Activated naive CD4-positive, alpha-beta T cell treated with anti-CD3 and anti-CD28 coated beads, Interleukin-2, amount 10 ng/mL, durations not matched to agents 7 days and 5 days (primary cell): ENCODE measurements around the gene PPIG.

ENCODE experiments used
- CTCF ChIA-PET: fragments of 350-600 bp; sonication (Branson Sonifier 250); formaldehyde crosslinking; loops from one replicate; lab custom pipeline; 2021; ENCODE audit warnings: antibody characterized with exemption; lab: Charles Lee
- DNase-seq: peaks from one replicate; pipeline ENCODE4 v3.0.0-alpha.2; 2020
- H3K27ac Mint-ChIP-seq: one replicate; pipeline ENCODE4 v1.8.0; 2021; ENCODE audit warnings: mild to moderate bottlenecking, moderate library complexity, mixed read lengths
- H3K27me3 Mint-ChIP-seq: one replicate; pipeline ENCODE4 v1.8.0; 2021; ENCODE audit warnings: mild to moderate bottlenecking, mixed read lengths
- H3K36me3 Mint-ChIP-seq: one replicate; pipeline ENCODE4 v1.8.0; 2021; ENCODE audit warnings: mixed read lengths
- H3K4me1 Mint-ChIP-seq: one replicate; pipeline ENCODE4 v1.8.0; 2021; ENCODE audit warnings: mixed read lengths
- H3K4me3 Mint-ChIP-seq: one replicate; pipeline ENCODE4 v1.8.0; 2021; ENCODE audit warnings: mild to moderate bottlenecking, moderate library complexity, mixed read lengths
- H3K9me3 Mint-ChIP-seq: one replicate; pipeline ENCODE4 v1.8.0; 2021; ENCODE audit warnings: mixed read lengths

Gene PPIG

GRCh38 chr2:169619946-169620345 lies 35.8 kb downstream of the PPIG start:
- Mint-ChIP-seq H3K4me3 (no peak overlapping the region), H3K27ac (no peak overlapping the region), H3K36me3 (peaks cover 66% of the 10 kb centered on the region), H3K4me1 (no peaks in the 10 kb centered on the region), H3K27me3 (no peaks in the 10 kb centered on the region), H3K9me3 (no peaks in the 10 kb centered on the region)
- CTCF ChIA-PET, result no interaction called here
- DNase-seq, result no peak

- H3K36me3 Mint-ChIP-seq, result peaks cover 62% of the 10 kb centered on the region
- H3K27ac Mint-ChIP-seq, result no peak overlapping the region
- H3K9me3 Mint-ChIP-seq, result no peaks in the 10 kb centered on the region
- H3K27me3 Mint-ChIP-seq, result no peaks in the 10 kb centered on the region
- DNase-seq, result no peak
- no peaks in the 10 kb centered on the region for H3K4me1 Mint-ChIP-seq
- CTCF ChIA-PET, result no interaction called here
- no peak overlapping the region for H3K4me3 Mint-ChIP-seq
Measured at GRCh38 chr2:169620509-169620908, 36.4 kb downstream of the PPIG start.

- Mint-ChIP-seq H3K27ac (no peak overlapping the region), H3K36me3 (peaks cover 42% of the 10 kb centered on the region), H3K9me3 (no peaks in the 10 kb centered on the region), H3K27me3 (no peaks in the 10 kb centered on the region), H3K4me3 (no peak overlapping the region), H3K4me1 (no peaks in the 10 kb centered on the region)
- DNase-seq, result no peak
- CTCF ChIA-PET, result no interaction called here
Measured at GRCh38 chr2:169623235-169623634, 39.1 kb downstream of the PPIG start.

- H3K36me3 Mint-ChIP-seq, result peaks cover 26% of the 10 kb centered on the region
- CTCF ChIA-PET, result no interaction called here
- H3K27me3 Mint-ChIP-seq, result no peaks in the 10 kb centered on the region
- no peak overlapping the region for H3K27ac Mint-ChIP-seq
- DNase-seq, result no peak
- no peaks in the 10 kb centered on the region for H3K9me3 Mint-ChIP-seq
- no peak overlapping the region for H3K4me3 Mint-ChIP-seq
- no peaks in the 10 kb centered on the region for H3K4me1 Mint-ChIP-seq
Measured at GRCh38 chr2:169625781-169626180, 41.6 kb downstream of the PPIG start.

DNA sequence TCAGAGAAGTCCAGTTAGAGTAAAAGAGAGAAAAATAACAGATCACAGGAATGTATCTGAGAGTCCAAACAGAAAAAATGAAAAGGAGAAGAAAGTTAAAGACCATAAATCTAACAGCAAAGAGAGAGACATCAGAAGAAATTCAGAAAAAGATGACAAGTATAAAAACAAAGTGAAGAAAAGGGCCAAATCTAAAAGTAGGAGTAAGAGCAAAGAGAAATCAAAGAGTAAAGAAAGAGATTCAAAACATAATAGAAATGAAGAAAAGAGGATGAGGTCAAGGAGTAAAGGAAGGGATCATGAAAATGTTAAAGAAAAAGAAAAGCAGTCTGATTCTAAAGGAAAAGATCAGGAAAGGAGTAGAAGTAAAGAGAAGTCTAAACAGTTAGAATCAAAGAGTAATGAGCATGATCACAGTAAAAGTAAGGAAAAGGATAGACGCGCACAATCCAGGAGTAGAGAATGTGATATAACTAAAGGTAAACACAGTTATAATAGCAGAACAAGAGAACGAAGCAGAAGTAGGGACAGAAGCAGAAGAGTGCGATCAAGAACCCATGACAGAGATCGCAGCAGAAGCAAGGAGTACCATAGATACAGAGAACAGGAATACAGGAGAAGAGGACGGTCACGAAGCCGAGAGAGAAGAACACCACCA lies 52.4 kb downstream of the PPIG start:
- Mint-ChIP-seq H3K9me3 (no peaks in the 10 kb centered on the region), H3K27ac (no peak overlapping the region), H3K4me3 (no peak overlapping the region), H3K27me3 (no peaks in the 10 kb centered on the region), H3K36me3 (peaks cover 12% of the 10 kb centered on the region), H3K4me1 (no peaks in the 10 kb centered on the region)
- CTCF ChIA-PET, result no interaction called here
- no peak for DNase-seq

DNA sequence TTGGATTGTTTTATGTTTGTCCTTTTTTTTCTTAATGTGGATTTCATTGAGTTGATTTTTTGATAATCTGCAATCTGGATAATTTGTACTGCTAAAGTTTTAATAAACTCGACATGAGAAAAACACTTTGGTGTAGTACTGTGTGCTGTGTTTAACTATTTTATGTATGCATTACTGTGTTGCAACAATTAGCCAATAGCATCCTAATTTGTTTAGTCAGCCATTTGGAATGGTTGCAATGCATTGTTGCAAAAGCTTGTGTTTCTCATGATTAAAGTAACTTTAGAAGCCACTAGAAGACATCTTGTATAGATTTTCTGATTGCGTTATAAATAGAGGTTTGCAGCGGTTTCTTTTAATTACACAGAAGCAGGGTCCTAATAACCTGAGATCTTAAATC lies 53.5 kb downstream of the PPIG start:
- Mint-ChIP-seq H3K4me1 (no peaks in the 10 kb centered on the region), H3K36me3 (peaks cover 11% of the 10 kb centered on the region), H3K27ac (no peak overlapping the region), H3K9me3 (no peaks in the 10 kb centered on the region), H3K4me3 (no peak overlapping the region), H3K27me3 (no peaks in the 10 kb centered on the region)
- CTCF ChIA-PET, result interaction anchor here (0.9 kb wide), 1 partner anchor 66 kb away, joined by 3 read pairs; no protein-coding TSS in a partner anchor
- no peak for DNase-seq

- CTCF ChIA-PET, result no interaction called here
- no peaks in the 10 kb centered on the region for H3K4me1 Mint-ChIP-seq
- no peak overlapping the region for H3K27ac Mint-ChIP-seq
- H3K4me3 Mint-ChIP-seq, result no peak overlapping the region
- H3K27me3 Mint-ChIP-seq, result no peaks in the 10 kb centered on the region
- no peaks in the 10 kb centered on the region for H3K9me3 Mint-ChIP-seq
- H3K36me3 Mint-ChIP-seq, result peaks cover 3% of the 10 kb centered on the region
- no peak for DNase-seq
Measured at GRCh38 chr2:169640104-169640503, 56.0 kb downstream of the PPIG start.

DNA sequence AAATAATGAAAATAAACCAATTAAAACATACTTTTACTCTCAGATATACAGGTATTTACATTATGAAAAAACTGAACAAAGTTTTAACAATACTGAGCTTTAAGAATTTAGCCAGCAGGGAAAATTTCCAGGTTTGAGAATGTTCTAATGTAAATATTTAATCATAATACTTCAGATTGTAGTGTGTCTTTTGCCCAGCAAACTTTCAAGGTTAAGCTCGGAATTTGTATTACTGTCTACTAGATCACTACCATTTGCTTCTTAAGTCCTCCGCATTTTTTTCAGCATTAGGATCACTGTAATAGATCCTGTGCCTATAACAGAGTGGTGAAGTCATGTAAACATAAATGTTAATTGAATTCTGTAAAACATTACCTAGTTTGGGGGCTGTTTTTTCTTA lies 57.3 kb downstream of the PPIG start:
- CTCF ChIA-PET, result no interaction called here
- H3K27me3 Mint-ChIP-seq, result no peaks in the 10 kb centered on the region
- H3K9me3 Mint-ChIP-seq, result no peaks in the 10 kb centered on the region
- H3K4me3 Mint-ChIP-seq, result no peak overlapping the region
- no peaks in the 10 kb centered on the region for H3K4me1 Mint-ChIP-seq
- no peak for DNase-seq
- peaks cover 3% of the 10 kb centered on the region for H3K36me3 Mint-ChIP-seq
- no peak overlapping the region for H3K27ac Mint-ChIP-seq

DNA sequence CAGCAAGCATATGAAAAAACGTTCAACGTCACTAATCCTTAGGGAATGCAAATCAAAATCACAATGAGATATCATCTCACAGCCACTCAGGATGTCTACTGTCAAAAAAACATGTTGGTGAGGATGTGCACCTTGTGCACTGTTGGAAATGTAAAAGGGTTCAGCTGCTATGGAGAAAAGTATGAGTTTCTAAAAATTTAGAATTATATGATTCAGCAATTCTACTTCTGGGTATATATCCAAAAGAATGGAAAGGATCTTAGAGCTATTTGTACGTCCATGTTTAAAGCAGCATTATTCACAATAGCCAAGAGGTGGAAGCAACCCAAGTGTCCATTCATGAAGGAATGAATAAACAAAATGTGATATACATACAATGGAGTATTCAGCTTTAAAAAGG lies 60.0 kb downstream of the PPIG start:
- Mint-ChIP-seq H3K9me3 (no peaks in the 10 kb centered on the region), H3K36me3 (peaks cover 3% of the 10 kb centered on the region), H3K27me3 (peaks cover 5% of the 10 kb centered on the region), H3K4me3 (no peak overlapping the region), H3K27ac (no peak overlapping the region), H3K4me1 (no peaks in the 10 kb centered on the region)
- CTCF ChIA-PET, result interaction anchor here (1.4 kb wide), 1 partner anchor 283 kb away, joined by 3 read pairs; no protein-coding TSS in a partner anchor
- DNase-seq, result no peak

- H3K4me3 Mint-ChIP-seq, result no peak overlapping the region
- no peaks in the 10 kb centered on the region for H3K36me3 Mint-ChIP-seq
- no peaks in the 10 kb centered on the region for H3K9me3 Mint-ChIP-seq
- DNase-seq, result no peak
- peaks cover 11% of the 10 kb centered on the region for H3K27me3 Mint-ChIP-seq
- H3K4me1 Mint-ChIP-seq, result no peaks in the 10 kb centered on the region
- no peak overlapping the region for H3K27ac Mint-ChIP-seq
- CTCF ChIA-PET, result no interaction called here
Measured at GRCh38 chr2:169647496-169647895, 63.3 kb downstream of the PPIG start.

GRCh38 chr2:169649278-169649677 lies 65.1 kb downstream of the PPIG start:
- CTCF ChIA-PET, result no interaction called here
- no peak for DNase-seq
- no peaks in the 10 kb centered on the region for H3K4me1 Mint-ChIP-seq
- no peaks in the 10 kb centered on the region for H3K9me3 Mint-ChIP-seq
- no peaks in the 10 kb centered on the region for H3K36me3 Mint-ChIP-seq
- no peak overlapping the region for H3K27ac Mint-ChIP-seq
- no peak overlapping the region for H3K4me3 Mint-ChIP-seq
- peaks cover 17% of the 10 kb centered on the region for H3K27me3 Mint-ChIP-seq

DNA sequence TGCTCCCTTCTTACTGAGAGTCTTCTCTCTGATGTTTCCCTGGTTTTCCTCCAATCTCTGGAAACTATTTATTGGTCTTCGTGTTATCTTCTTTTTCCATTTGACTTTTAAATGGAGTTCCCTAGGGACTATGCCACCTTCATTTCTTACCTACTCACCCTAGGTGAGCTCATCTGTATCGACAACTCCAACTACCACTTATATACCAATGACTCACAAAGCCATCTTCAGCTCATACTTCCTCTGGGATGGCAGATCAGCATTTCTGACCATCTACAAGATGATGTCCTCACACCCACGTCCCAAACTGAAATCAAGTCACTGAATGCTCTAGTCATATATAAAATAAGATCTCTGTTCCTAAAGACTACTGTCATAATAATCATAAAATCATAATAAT lies 69.5 kb downstream of the PPIG start:
- DNase-seq, result no peak
- no peaks in the 10 kb centered on the region for H3K9me3 Mint-ChIP-seq
- CTCF ChIA-PET, result no interaction called here
- H3K27me3 Mint-ChIP-seq, result peaks cover 28% of the 10 kb centered on the region
- H3K4me1 Mint-ChIP-seq, result no peaks in the 10 kb centered on the region
- no peaks in the 10 kb centered on the region for H3K36me3 Mint-ChIP-seq
- no peak overlapping the region for H3K4me3 Mint-ChIP-seq
- H3K27ac Mint-ChIP-seq, result no peak overlapping the region

- Mint-ChIP-seq H3K27me3 (peaks cover 21% of the 10 kb centered on the region), H3K4me3 (no peak overlapping the region), H3K27ac (no peak overlapping the region), H3K4me1 (peaks cover 2% of the 10 kb centered on the region), H3K9me3 (no peaks in the 10 kb centered on the region), H3K36me3 (no peaks in the 10 kb centered on the region)
- CTCF ChIA-PET, result no interaction called here
- DNase-seq, result no peak
Measured at GRCh38 chr2:169656164-169656563, 72.0 kb downstream of the PPIG start.

- Mint-ChIP-seq H3K27ac (no peak overlapping the region), H3K36me3 (no peaks in the 10 kb centered on the region), H3K4me1 (peaks cover 2% of the 10 kb centered on the region), H3K4me3 (no peak overlapping the region), H3K9me3 (no peaks in the 10 kb centered on the region), H3K27me3 (peaks cover 25% of the 10 kb centered on the region)
- DNase-seq, result no peak
- CTCF ChIA-PET, result no interaction called here
Measured at GRCh38 chr2:169658877-169659276, 74.7 kb downstream of the PPIG start.

GRCh38 chr2:169659320-169659719 lies 75.2 kb downstream of the PPIG start:
- no peak for DNase-seq
- Mint-ChIP-seq H3K27ac (no peak overlapping the region), H3K4me1 (peaks cover 2% of the 10 kb centered on the region), H3K9me3 (no peaks in the 10 kb centered on the region), H3K36me3 (no peaks in the 10 kb centered on the region), H3K4me3 (no peak overlapping the region), H3K27me3 (peaks cover 25% of the 10 kb centered on the region)
- CTCF ChIA-PET, result no interaction called here
